Stimulated activated CD8-positive, alpha-beta memory T cell treated with anti-CD3 and anti-CD28 coated beads, Interleukin-4, amount 100 ng/mL, for 24 hours (primary cell): ENCODE measurements around the gene LPAR3.
"Not testable (repeated sequence)": the region's sequence is repeated elsewhere in the genome, so short reads cannot be mapped to it uniquely, and the experiment has no call there.

ENCODE experiments used
- DNase-seq: peaks from one replicate; pipeline ENCODE4 v3.0.0-alpha.2; 2020; ENCODE audit warnings: low read depth

Gene LPAR3, protein sequence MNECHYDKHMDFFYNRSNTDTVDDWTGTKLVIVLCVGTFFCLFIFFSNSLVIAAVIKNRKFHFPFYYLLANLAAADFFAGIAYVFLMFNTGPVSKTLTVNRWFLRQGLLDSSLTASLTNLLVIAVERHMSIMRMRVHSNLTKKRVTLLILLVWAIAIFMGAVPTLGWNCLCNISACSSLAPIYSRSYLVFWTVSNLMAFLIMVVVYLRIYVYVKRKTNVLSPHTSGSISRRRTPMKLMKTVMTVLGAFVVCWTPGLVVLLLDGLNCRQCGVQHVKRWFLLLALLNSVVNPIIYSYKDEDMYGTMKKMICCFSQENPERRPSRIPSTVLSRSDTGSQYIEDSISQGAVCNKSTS

DNA sequence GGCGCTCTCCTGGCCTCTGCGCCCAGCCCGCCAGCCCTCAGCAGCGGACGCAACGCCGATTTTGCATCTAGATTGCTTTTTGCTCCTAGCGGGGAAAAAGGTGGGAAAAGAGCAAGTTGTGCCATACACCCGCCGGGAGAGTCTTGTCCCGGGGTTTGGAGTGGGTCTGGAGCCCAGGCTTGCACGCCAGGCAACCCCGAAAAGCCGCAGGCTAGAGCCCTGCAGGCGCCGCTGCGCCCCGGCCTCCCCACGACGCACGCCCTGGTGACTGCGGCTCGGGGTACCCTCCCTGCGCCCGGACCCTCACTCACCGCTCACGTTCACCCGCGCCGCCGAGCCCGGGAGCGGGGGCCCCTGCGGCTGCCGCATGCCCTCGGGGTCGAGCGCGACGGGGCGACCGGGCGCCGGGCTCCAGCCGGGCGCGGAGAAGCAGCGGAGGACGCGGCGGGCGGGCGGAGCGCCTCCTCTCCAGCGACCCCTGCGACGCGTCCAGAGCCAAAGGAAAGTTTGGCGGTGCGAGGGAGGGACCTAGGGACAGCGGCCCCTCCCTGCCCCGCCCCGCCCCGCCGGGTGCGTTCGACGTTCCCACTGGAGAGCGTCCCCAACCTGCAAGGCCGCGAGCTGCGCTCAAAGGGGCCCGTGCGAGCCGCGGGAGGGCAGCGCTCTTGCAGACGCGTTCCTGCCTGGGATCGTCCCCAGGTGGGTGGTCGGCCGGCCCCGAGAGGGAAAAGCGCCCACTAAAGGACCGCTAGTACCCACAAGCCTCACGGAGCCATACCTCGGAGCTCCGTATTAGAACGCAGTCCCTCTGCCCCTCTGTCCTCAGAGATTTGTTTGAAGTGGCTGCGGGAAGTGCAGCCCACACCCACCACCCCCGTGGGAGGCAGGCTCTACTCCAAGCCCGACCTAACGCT, at the start of gene LPAR3:
Gene LPAR3 (minus strand): TSS at position 502 of the 914 bp plus-strand sequence. CDS start 27,086 bp downstream, outside the sequence.
- DNase-seq, result peak; percentile 28

DNA sequence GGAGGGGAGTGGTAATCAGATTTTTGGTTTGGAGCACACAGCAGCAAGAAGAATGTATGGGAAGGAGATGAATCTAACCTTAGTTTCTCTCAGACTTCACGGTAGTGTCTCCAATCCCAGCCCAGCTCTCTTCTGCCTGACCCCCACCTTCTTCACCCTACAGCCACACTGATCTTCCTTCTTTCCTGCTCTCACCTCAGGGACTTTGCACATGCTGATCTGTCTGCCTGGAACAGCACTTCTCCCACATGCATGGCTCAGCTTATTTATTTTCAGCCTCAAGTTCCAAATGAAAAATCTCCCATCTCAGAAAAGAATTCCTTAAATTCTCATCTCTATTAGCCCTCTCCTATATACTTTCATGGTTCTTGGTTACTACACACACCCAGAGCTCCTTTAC, 48.8 kb upstream of the LPAR3 start:
- no peak for DNase-seq

DNA sequence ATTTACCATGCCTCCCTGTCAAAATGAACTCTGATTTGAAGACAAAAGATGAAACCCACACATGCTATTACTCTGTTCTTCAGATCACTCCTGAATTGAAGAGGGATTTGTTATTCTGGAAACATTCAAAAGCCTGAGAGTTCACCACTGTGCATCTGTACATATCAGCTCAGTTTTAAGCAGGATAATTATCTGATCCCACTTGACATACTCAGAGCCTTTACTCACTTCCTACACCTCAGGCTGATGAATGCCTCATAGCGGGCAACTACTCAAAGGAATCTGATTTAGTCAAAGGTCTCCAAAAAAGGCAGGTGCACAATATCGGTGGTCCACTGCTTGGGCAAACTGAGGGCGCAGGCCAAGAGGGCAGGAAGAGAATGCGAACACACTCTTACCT, 47.5 kb upstream of the LPAR3 start:
- DNase-seq, result no peak

DNA sequence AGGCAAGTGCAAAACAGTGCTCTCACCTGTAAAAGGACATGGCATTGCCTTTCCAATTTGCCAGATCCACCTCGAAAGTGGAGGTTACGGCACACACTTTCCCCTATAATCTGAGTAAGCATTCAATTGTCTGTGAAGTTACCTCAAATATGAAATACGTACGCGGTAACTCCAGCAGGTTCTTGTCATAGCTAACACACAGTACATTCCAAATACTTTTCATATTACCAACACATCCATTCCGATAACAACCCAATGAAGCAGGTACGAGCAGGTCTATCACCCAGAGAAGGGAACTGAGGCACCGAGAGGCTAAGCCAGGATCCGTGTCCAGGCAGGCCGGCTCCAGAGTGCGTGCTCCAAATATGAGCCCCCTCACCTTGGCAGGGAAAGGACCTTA, 46.8 kb upstream of the LPAR3 start:
- DNase-seq, result no peak

DNA sequence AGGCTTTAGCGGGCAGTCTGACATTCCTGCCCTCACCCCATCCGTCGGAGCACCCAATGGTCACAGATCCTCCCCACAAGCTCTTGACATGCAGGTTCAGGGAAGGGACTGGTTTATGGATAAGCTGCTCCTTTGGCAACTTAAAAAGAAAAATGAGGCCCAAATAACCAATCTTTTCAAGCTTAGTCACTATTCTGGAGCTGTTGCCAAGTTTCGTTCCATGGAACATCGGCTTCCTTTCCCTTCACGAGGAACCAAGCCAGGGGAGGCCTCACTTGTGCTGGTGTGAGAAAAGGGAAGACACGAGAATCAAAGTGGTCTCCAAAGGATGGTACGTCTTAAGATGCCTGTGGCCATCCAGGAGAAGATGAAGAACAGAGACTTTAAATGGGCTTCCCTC, 46.1 kb upstream of the LPAR3 start:
- no peak for DNase-seq

DNA sequence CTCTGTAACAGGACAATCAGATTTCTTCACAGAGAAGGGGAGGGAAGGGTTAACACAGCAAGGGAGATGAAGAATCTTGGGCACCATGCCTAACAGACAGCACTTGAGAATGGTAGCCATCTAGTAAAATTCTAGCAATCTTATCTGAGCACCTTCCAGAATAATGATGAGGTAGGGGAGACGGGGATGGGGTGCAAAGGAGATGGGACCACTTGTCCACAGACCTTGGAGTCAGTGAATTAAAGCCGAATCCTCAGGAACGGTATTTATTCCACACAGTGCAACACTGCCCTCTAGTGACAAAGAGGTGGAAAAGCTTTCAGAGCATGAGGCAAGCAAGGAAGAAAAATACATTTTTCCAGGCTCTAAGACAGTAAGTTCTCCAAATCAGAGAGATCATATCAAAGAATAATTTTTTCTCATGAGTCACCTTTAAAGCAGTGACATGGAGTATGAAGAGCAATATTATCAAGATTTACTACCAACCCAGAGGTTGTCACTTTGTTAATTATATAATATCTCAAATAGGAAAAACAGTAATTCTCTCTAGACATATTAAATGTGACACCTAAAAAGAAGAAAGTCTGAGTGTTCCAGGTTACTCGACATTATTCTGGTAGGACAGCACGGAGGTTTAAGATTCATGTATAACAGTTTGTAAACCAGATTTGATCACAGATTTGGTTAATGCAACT, 43.3 kb upstream of the LPAR3 start:
- DNase-seq, result no peak

DNA sequence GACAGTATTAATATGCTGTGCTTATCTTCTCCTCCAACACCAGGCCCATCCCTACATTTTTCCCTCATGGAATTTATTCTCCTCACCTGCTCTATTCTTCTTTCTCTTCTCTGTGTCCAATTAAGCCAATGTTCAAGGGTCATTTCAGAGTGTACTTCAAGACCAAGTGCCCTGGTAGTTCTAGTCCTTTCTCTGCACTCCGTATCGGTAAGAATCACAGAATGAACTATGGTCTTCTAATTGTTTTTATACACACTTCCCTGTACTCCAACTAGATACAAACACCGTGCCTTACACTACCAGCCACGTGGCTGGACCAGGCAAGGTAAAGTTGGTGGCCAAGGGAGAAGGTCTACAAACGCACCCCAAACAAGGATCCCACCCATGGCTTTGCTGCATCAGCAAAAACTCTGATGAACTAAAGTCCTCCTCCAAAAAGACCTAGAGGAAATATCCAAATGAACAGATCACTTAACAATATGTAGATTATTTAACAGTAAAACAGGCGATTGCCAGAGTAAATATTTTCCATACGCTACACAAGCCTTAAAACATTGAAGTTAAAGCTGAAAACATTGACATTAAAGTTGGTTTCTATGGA, 40.1 kb upstream of the LPAR3 start:
- no peak for DNase-seq

DNA sequence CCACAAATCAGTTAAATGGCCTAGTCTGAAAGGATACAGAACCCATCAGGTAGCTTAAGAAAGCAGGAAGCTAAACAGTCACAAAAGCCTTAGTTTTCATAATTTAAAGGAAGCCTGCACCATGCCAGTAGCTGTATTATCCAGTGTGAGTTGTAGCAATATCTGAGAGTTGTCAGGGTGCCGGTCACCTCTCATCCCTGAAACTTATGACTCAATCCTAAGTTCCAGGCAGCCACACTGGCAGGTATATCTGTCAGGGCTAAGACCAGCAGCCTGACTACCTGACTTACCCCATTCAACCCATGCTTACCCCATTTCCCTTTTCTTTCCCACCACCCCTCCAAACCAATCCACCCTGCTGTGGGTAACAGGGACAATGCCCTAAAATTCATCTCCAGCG, 37.8 kb upstream of the LPAR3 start:
- no peak for DNase-seq

DNA sequence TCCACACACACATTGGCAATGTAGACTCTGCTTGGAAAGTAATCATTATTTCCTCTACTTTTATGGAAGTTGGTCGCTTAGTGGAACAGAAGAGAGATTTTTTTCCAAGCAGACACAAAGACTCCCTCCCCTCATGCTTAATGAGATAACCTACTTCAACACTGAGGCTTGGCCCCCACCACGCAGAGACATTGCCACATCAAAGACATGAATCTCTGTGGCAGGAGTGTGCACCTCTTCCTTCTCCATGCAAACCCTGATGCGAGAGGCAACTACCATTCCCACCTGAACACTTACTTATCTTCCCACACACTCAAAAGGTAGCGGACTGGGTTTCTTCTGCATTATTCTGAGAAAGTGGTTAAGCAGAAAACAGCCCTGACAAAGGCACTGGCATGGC, 37.3 kb upstream of the LPAR3 start:
- no peak for DNase-seq

DNA sequence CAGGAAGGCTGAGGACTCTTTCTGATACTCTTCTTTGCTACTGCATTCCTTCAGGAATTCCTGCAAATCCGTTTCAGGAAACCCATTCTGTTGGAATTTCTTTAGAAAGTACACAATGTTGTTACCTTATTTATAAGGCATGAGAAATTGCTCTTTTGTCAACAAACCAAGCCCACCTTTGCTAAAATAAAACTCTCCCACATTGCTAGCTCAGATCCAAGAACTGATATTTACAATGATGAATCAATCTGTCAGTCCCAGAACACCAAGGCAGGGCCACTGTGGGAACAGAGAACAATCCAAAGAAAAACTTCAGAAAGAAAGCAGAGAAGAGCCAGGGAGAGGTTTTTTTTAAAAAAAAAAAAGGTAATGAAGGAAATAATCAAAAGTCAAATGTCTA, 36.6 kb upstream of the LPAR3 start:
- DNase-seq, result no peak

DNA sequence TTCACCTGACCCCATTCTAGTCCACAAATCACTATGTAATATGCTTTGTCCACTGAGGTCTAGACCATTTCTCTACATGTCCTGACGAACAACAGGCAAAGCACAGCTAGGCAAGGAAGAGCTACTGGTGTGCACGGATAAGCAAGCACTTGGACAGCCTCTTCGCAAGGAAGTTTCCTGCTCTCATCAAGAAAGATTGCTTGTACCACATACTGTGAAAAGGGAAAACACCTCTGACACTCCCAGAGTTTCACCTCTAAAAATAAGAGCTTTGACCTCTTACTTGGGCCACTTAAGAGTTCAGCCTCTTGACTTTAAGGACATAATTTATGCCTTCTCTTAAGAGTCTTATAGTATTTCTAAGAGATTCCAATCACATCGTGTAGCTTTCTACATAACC, 36.0 kb upstream of the LPAR3 start:
- DNase-seq, result no peak

DNA sequence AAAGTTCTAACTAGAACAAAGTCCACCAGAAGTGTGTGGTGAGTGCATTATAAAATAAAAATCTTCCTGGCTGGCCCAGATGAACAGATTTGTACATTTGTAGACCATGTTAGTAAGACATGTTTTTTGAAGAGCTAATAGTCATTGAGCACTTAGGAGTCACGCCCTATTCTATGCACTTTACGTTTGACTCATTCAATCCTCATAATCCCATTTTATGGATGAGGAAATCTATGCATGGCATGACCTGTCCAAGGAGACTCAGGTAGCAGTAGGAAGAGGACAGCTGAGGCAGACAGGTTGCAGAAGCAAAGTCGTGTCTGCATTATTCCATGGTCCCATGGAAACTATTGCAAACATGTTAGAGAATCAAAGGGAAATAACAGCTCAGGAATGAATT, 30.3 kb upstream of the LPAR3 start:
- DNase-seq, result no peak

DNA sequence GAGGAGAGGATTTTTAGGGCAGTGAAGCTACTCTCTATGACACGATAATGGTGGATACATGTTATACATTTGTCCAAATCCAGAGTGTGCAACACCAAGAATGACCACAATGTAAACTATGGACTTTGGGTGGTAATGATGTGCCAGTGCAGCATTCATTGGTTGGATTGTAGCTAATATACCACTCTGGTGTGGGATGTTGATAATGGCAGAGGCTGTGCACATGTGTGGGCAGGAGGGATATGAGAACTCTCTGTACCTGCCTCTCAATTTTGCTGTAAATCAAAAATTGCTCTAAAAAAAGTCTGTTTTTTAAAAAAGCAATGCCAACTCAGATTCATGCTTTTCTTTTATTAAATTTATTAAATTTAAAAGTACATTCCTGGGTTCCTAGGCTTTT, 27.2 kb upstream of the LPAR3 start:
- DNase-seq, result no peak

DNA sequence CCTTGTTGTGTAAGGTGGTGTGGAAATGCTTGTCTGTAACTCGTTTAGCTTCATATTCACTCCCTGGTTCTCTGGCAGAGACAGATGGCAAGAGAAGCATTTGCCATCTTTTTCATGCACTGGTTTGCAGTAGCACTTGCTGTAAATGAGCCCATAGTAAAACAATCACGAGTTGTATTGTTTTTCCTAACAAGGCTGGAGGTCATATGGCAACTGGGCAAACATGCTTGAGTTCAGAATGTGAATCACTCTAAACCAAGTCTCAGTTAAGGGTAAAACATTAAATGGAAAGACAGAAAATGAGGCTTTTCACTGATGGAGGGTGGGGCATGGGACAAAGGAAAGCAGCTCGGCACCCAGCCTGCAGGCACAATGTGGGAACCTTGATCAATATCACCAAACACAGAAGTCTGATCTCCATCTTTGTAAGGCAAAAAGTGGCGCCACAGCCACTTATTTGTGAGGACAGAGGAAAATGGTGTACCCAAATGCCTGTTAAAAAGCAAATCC, 26.5 kb upstream of the LPAR3 start:
- no peak for DNase-seq

DNA sequence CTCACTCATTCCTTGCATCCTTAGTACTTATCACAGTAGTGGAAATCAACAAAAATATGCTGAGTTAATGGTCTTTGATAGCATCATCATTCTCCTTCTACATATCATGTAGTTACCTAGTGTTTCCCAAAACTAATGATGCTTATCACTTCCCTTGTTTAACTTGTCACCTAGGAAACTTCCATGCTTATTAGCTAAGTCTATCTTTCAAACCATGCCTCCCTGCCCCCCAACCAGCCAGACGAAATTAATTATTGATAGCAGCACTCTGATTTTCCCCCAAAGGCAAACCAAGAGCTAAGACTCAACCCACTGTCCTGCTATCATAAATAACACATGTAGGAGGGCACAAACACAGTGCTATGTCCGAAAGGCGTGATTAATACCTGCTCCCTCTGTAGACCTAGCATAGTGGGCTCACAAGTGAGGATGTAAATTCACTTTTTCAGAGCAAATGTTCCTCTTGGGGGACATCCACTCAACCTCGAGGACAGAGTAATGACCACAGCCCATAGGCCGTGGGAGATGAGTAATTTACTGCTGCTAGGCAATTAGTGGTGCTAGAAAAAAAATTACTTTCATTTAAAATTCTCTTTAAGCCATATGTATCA, 25.8 kb upstream of the LPAR3 start:
- no peak for DNase-seq

DNA sequence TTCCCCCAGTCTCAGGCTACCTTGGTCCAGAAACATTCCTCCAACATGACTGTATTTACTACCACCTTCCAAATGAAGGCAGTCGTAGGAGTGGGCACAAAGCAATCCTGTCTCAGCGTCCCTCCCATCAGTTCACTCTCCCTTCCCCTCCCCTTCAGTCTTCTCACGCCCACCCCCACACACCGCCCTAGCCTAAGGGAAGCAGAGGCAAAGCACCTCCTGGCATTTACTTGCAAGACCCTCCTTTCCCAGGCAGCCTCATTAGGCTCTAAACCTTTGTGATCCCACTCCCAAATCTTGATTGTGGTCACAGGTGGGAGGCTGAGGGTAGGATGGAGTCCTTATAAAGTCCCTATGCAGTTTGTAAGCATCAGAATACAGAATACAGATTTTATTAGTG, 23.9 kb upstream of the LPAR3 start:
- no peak for DNase-seq

DNA sequence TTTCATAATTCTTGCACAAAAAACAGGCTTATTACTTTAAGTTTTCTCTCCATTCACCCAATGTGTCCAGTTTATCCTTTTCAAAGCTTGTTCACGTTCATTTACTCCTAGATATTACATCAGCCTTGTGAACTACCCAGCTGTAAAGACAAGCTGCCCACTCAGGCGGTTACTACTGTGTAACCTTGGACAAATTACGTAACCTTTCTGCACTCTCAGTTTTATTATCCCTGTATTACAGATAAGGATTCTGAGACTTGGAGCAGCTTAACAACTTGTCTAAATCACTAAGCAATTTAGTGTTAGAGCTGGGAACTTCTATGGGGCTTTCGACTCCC, 20.5 kb upstream of the LPAR3 start:
- no peak for DNase-seq

DNA sequence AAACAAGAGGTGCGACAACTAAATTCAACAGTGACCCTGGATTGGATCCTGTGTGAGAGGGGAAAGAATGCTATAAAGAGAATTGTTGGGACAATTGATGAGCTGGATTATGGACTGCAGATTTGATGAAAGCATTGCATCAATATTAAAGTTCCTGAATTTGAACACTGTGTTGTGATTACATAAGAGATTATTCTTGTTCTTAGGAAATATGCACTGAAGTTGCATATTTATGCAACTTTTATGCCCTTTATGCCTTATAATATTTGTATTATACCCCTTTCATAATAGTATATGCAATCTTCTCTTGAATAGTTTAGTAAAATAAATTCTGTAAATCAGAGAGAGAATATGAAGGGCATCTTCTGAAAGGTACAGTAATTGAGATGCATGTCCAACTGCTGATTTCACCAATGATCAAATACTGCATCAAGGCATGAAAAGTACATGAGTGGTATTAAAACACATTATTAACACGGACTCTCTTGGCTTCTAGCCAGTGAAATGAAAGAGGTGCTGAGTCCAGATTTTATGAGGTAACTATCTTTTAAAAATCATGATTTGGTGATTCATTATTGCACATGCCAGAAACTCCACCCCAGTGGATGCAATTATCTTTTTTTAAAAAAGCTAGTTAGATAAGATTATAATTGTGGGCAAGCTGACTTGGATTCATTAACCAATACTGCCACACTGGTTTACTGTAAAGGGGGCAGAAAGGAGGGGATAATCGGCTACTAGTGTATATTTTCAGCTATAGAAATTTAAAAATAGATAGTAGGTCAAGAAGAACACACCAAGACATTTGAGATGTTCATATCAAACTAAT, 19.9 kb upstream of the LPAR3 start:
- no peak for DNase-seq

DNA sequence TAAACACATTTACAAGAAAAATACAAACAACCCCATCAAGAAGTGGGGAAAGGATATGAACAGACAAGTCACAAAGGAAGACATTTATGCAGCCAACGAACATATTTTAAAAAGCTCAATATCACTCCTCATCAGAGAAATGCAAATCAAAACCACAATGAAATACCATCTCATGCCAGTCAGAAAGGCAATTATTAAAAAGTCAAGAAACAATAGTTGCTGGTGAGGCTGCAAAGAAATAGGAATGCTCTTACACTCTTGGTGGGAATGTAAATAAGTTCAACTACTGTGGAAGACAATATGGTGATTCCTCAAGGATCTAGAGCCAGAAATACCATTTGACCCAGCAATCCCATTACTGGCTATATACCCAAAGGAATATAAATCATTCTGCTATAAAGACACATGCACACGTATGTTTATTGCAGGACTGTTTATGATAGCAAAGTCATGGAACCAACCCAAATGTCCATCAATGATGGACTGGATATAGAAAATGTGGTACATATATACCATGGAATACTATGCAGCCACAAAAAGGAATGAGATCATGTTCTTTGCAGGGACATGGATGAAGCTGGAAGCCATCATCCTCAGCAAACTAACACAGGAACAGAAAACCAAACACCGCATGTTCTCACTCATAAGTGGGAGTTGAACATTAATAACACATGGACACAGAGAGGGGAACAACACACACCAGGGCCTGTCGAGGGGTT, 15.9 kb upstream of the LPAR3 start:
- DNase-seq, result not testable (repeated sequence)
